H1 (cell line): ENCODE data around the gene DENND5B. TPM values are rescaled to one million over a fixed set of nuclear protein-coding genes. Genes with fewer than 3 reads are reported as not detected.

ENCODE experiments used
- CTCF ChIA-PET: fragments of 300-600 bp; sonication (Branson Sonifier 250); formaldehyde crosslinking; loops from one replicate; lab custom pipeline; 2021; ENCODE audit not compliant: partially characterized antibody; lab: Charles Lee
- POLR2A ChIA-PET: fragments of 300-600 bp; sonication (Branson Sonifier 250); formaldehyde crosslinking; loops from one replicate; lab custom pipeline; 2021; ENCODE audit warnings: inconsistent platforms; ENCODE audit not compliant: partially characterized antibody; lab: Charles Lee
- DNase-seq, 2 experiments: peaks; one replicate each; pipeline versions ENCODE4 v3.0.0 to v3.0.0-alpha.2; 2010 to 2022; ENCODE audit warnings: low spot score in 2 of 2, low read depth in 1 of 2, mixed read lengths in 1 of 2
- FAIRE-seq: peaks from 2 replicates; lab custom pipeline; 2011; peaks lifted over from hg19 to GRCh38; lab: Jason Lieb, UNC
- H2AFZ ChIP-seq: 2 replicates; pipeline ENCODE4 v1.8.1; 2012; ENCODE audit warnings: low read length, inconsistent platforms
- H2AK5ac ChIP-seq: 2 replicates; pipeline ENCODE4 v1.6.1; 2013; ENCODE audit warnings: low read depth, low read length
- H2BK120ac ChIP-seq: replicated peaks from 2 replicates; pipeline ENCODE3; 2013; ENCODE audit warnings: low read depth, low read length, inconsistent platforms
- H2BK12ac ChIP-seq: 2 replicates; pipeline ENCODE4 v1.6.1; 2013; ENCODE audit warnings: low read depth, low read length
- H2BK15ac ChIP-seq: 2 replicates; pipeline ENCODE4 v1.6.1; 2013; ENCODE audit warnings: low read length
- H2BK20ac ChIP-seq: 2 replicates; pipeline ENCODE4 v1.6.1; 2013; ENCODE audit warnings: low read length
- H2BK5ac ChIP-seq: 2 replicates; pipeline ENCODE4 v1.6.1; 2013; ENCODE audit warnings: low read depth, low read length
- H3K14ac ChIP-seq: 2 replicates; pipeline ENCODE4 v1.6.1; 2013; ENCODE audit warnings: inconsistent platforms; ENCODE audit not compliant: insufficient read length
- H3K18ac ChIP-seq: 2 replicates; pipeline ENCODE4 v1.6.1; 2013; ENCODE audit warnings: low read length; ENCODE audit errors: extremely low read depth
- H3K23ac ChIP-seq: 2 replicates; pipeline ENCODE4 v1.6.1; 2013; ENCODE audit warnings: inconsistent platforms; ENCODE audit not compliant: insufficient read length
- H3K23me2 ChIP-seq: 2 replicates; pipeline ENCODE4 v1.6.1; 2013; ENCODE audit warnings: low read depth, low read length
- H3K27ac ChIP-seq: 2 replicates; pipeline ENCODE4 v1.6.1; 2011; ENCODE audit warnings: low read depth, low read length, inconsistent platforms
- H3K27me3 ChIP-seq, 4 experiments: replicated peaks in 1 of 4; 1 replicate in 1 of 4; 2 replicates in 3 of 4; pipeline versions ENCODE4 v1.6.1 to v1.8.1; 2011 to 2013; ENCODE audit warnings: low read length in 3 of 4, mild to moderate bottlenecking in 3 of 4, inconsistent platforms in 2 of 4, mixed read lengths in 2 of 4, moderate library complexity in 1 of 4; ENCODE audit not compliant: control insufficient read depth in 3 of 4, insufficient read depth in 3 of 4; ENCODE audit errors: extremely low read depth in 1 of 4
- H3K36me3 ChIP-seq, 4 experiments: 2 replicates each; pipeline versions ENCODE4 v1.6.1 to v1.8.1; 2011 to 2013; ENCODE audit warnings: mild to moderate bottlenecking in 4 of 4, low read length in 3 of 4, moderate library complexity in 2 of 4, control low read depth in 1 of 4, inconsistent platforms in 1 of 4; ENCODE audit not compliant: insufficient read depth in 4 of 4, control insufficient read depth in 2 of 4
- H3K4ac ChIP-seq: replicated peaks from 2 replicates; pipeline ENCODE3; 2013; ENCODE audit warnings: low read length, low read depth, mixed read lengths, inconsistent platforms; ENCODE audit not compliant: insufficient read length
- H3K4me1 ChIP-seq, 4 experiments: replicated peaks in 1 of 4; 1 replicate in 1 of 4; 2 replicates in 3 of 4; pipeline versions ENCODE4 v1.6.1 to v1.8.1; 2011 to 2013; ENCODE audit warnings: low read length in 3 of 4, inconsistent platforms in 2 of 4, mixed read lengths in 1 of 4; ENCODE audit not compliant: insufficient read depth in 4 of 4, control insufficient read depth in 3 of 4
- H3K4me2 ChIP-seq, 2 experiments: 2 replicates each; pipeline versions ENCODE4 v1.6.1 to v1.8.1; 2011 to 2013; ENCODE audit warnings: low read depth in 2 of 2, low read length in 2 of 2, control low read depth in 1 of 2, inconsistent platforms in 1 of 2, mild to moderate bottlenecking in 1 of 2; ENCODE audit not compliant: insufficient read depth in 1 of 2
- H3K4me3 ChIP-seq, 4 experiments: fragments of 200-600, 300-600 bp in 1 of 4; sonication (generic), shearing (Covaris generic), sonication (Bioruptor Twin) in 1 of 4; 2 replicates each; pipeline versions ENCODE4 v1.5.1 to v1.8.1; 2011 to 2016; ENCODE audit warnings: low read length in 4 of 4, low read depth in 3 of 4, control low read depth in 2 of 4, inconsistent platforms in 2 of 4, mild to moderate bottlenecking in 2 of 4, mixed read lengths in 1 of 4, moderate library complexity in 1 of 4; ENCODE audit not compliant: insufficient read depth in 2 of 4; ENCODE audit errors: extremely low read depth in 1 of 4
- H3K56ac ChIP-seq: replicated peaks from 2 replicates; pipeline ENCODE3; 2013; ENCODE audit warnings: low read depth, mild to moderate bottlenecking, mixed read lengths, low read length, inconsistent platforms; ENCODE audit not compliant: insufficient read length
- H3K79me1 ChIP-seq: 2 replicates; pipeline ENCODE4 v1.6.1; 2013; ENCODE audit warnings: low read depth, low read length, control low read depth
- H3K79me2 ChIP-seq, 2 experiments: 2 replicates each; pipeline versions ENCODE4 v1.6.1 to v1.8.1; 2012 to 2013; ENCODE audit warnings: low read length in 2 of 2, mild to moderate bottlenecking in 2 of 2, inconsistent platforms in 1 of 2; ENCODE audit not compliant: insufficient read depth in 2 of 2, control insufficient read depth in 1 of 2
- H3K9ac ChIP-seq, 4 experiments: replicated peaks in 1 of 4; 1 replicate in 1 of 4; 2 replicates in 3 of 4; pipeline versions ENCODE4 v1.6.1 to v1.8.1; 2011 to 2013; ENCODE audit warnings: low read depth in 3 of 4, low read length in 3 of 4, control low read depth in 2 of 4, mild to moderate bottlenecking in 2 of 4, moderate library complexity in 2 of 4, inconsistent platforms in 1 of 4; ENCODE audit errors: extremely low read depth in 1 of 4
- H3K9me3 ChIP-seq, 2 experiments: 2 replicates each; pipeline versions ENCODE4 v1.6.1 to v1.8.1; 2012 to 2013; ENCODE audit warnings: mild to moderate bottlenecking in 2 of 2, moderate library complexity in 2 of 2, control low read depth in 1 of 2, inconsistent platforms in 1 of 2, low read depth in 1 of 2, low read length in 1 of 2, mixed read lengths in 1 of 2; ENCODE audit not compliant: insufficient read depth in 2 of 2
- H4K20me1 ChIP-seq, 2 experiments: replicated peaks in 1 of 2; 2 replicates each; pipeline versions ENCODE3 to v1.8.1; 2011 to 2013; ENCODE audit warnings: inconsistent platforms in 2 of 2, low read length in 2 of 2, mild to moderate bottlenecking in 1 of 2; ENCODE audit not compliant: insufficient read depth in 2 of 2, control insufficient read depth in 1 of 2
- H4K5ac ChIP-seq: 2 replicates; pipeline ENCODE4 v1.6.1; 2013; ENCODE audit warnings: low read length, low read depth, mixed read lengths, inconsistent platforms; ENCODE audit not compliant: insufficient read length
- H4K8ac ChIP-seq: 2 replicates; pipeline ENCODE4 v1.8.0; 2013; ENCODE audit warnings: mild to moderate bottlenecking, moderate library complexity, low read length, inconsistent platforms; ENCODE audit not compliant: insufficient read depth; ENCODE audit errors: extremely low read depth
- H4K91ac ChIP-seq: replicated peaks from 2 replicates; pipeline ENCODE3; 2013; ENCODE audit warnings: low read length, mixed read lengths, inconsistent platforms; ENCODE audit not compliant: insufficient read length
- CBX5 ChIP-seq: fragments of 300-800, 300-1000 bp; sonication (generic); IDR thresholded peaks from 2 replicates; pipeline ENCODE4 v1.7.1; 2016; ENCODE audit warnings: antibody characterized with exemption, low read length, low read depth
- HDAC6 ChIP-seq: IDR thresholded peaks from one replicate; pipeline ENCODE4 v1.7.1; 2012; ENCODE audit warnings: low read depth, mild to moderate bottlenecking, inconsistent platforms, low read length, moderate library complexity
- NRF1 ChIP-seq: IDR thresholded peaks from 2 replicates; pipeline ENCODE4 v1.6.1; 2011; ENCODE audit warnings: mild to moderate bottlenecking, low read depth, low read length, improper control_type of control experiment
- SP1 ChIP-seq: IDR thresholded peaks from 2 replicates; pipeline ENCODE4 v1.6.1; 2011; ENCODE audit warnings: low read depth, low read length
- WGBS, 2 experiments: shearing (Covaris generic) in 1 of 2; methylation state at CpG; one replicate each; pipeline versions ENCODE4 v1.1.6 to v1.1.7; 2013 to 2015; ENCODE audit warnings: low lambda C conversion rate in 2 of 2, mixed read lengths in 2 of 2, inconsistent platforms in 1 of 2, low coverage in 1 of 2, missing lambda C conversion rate in 1 of 2; ENCODE audit not compliant: insufficient replicate concordance in 2 of 2, insufficient coverage in 1 of 2, insufficient read length in 1 of 2; ENCODE audit errors: extremely low coverage in 1 of 2, missing lambda C conversion rate in 1 of 2; 5-methylcytosine and 5-hydroxymethylcytosine counted together
- polyA plus RNA-seq, 7 experiments: library from polyadenylated mRNA; depleted of rRNA in 3 of 7; stranded (reverse) in 5 of 7; unstranded in 2 of 7; fragments of >200 nt in 5 of 7; fragments of 200-250 nt in 2 of 7; gene quantifications; 1 replicate in 5 of 7; 2 replicates in 1 of 7; 4 replicates in 1 of 7; pipeline versions ENCODE4 v1.2.1 to v1.2.3, GENCODE V29; 2011 to 2013; ENCODE audit warnings: missing spikeins in 2 of 7, mixed read lengths in 2 of 7
- total RNA-seq: library from RNA; stranded (reverse); fragmentation: NEBNext Ultra II Directional; extraction: Animal tissue kit (Norgen Biotek cat#: 25700); gene quantifications from 2 replicates; pipeline ENCODE4 v1.2.1, GENCODE V29; 2021
- TF ChIP-seq, protein P1 (sequence below): IDR thresholded peaks from 2 replicates; pipeline ENCODE4 v1.6.1; 2011; ENCODE audit warnings: low read length, improper control_type of control experiment

The DENND5B gene
- total and polyA plus RNA-seq, 2 of the 8 experiments (the other 6 are each of a cell fraction or from before 2014, with no cell fraction given) = 13.4 to 20.2 TPM

DNA sequence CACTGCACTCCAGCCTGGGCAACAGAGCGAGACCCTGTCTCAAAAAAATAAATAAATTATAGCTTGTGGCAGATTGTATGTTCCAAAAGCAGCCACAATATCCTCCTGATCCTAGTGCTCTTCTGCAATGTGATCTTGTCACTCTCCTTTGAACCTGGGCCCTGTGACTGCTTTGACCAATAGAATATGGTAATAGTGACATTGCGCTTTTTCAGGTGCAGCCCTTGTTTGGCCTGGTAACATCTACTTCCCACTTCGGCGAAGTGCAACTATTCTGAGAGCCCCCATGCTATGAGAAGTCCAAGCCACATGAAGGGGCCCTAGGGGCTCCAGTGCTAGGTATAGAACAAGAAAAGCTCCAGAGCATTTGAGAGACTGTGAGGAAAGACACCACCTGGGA lies 31.1 kb upstream of the DENND5B start:
- no peak for TF ChIP-seq SP1
- TF ChIP-seq, protein P1, sequence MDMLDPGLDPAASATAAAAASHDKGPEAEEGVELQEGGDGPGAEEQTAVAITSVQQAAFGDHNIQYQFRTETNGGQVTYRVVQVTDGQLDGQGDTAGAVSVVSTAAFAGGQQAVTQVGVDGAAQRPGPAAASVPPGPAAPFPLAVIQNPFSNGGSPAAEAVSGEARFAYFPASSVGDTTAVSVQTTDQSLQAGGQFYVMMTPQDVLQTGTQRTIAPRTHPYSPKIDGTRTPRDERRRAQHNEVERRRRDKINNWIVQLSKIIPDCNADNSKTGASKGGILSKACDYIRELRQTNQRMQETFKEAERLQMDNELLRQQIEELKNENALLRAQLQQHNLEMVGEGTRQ = no peak
- no peak for TF ChIP-seq HDAC6
- TF ChIP-seq CBX5 = no peak
- TF ChIP-seq NRF1 = no peak
- no peak overlapping the region for H2AFZ ChIP-seq
- H3K79me1 ChIP-seq = no peaks in the 10 kb centered on the region
- H3K9me3 ChIP-seq = no peaks in the 10 kb centered on the region
- H2BK5ac ChIP-seq = no peak overlapping the region
- H3K14ac ChIP-seq = no peak overlapping the region
- H3K18ac ChIP-seq = no peak overlapping the region
- no peaks in the 10 kb centered on the region for H3K23me2 ChIP-seq
- H2BK20ac ChIP-seq = no peak overlapping the region
- ChIA-PET CTCF (interaction anchor here (1.0 to 3.9 kb wide), 6 partner anchors 11 to 350 kb away, joined by 3 to 16 read pairs (median 5); no protein-coding TSS in a partner anchor), POLR2A (interaction anchor here (0.6 kb wide), 1 partner anchor 16 kb away, joined by 4 read pairs; no protein-coding TSS in a partner anchor)
- no peaks in the 10 kb centered on the region for H3K4me1 ChIP-seq
- 100% methylated on average over 4 of the region's 4 CpGs; no CpG with 5 or more reads in 1 of the 2 experiments for WGBS, 2 experiments
- no peak overlapping the region for H3K9ac ChIP-seq
- H3K79me2 ChIP-seq = no peaks in the 10 kb centered on the region
- no peak overlapping the region for H2BK12ac ChIP-seq
- no peak overlapping the region for H3K23ac ChIP-seq
- no peak overlapping the region for H4K5ac ChIP-seq
- no peak overlapping the region for H2BK120ac ChIP-seq
- no peak overlapping the region for H3K4ac ChIP-seq
- no peak overlapping the region for H3K4me3 ChIP-seq
- DNase-seq (no peak), FAIRE-seq (no peak)
- no peak overlapping the region for H3K27ac ChIP-seq
- H3K4me2 ChIP-seq = no peak overlapping the region
- no peak overlapping the region for H2AK5ac ChIP-seq
- H3K36me3 ChIP-seq = no peaks in the 10 kb centered on the region
- H2BK15ac ChIP-seq = no peak overlapping the region
- H4K91ac ChIP-seq = no peak overlapping the region
- H3K27me3 ChIP-seq = no peaks in the 10 kb centered on the region
- no peak overlapping the region for H3K56ac ChIP-seq
- H4K8ac ChIP-seq = no peak overlapping the region
- H4K20me1 ChIP-seq = no peaks in the 10 kb centered on the region
